B cell (primary cell): ENCODE measurements around the gene ROBO2. TPM values are rescaled to one million over a fixed set of nuclear protein-coding genes. Genes with fewer than 3 reads are reported as not detected.

Experiments
- ATAC-seq: fragments of 200-7000 bp; cut with Tn5 transposase; one replicate; pipeline ENCODE4 v1.10.0; 2021; ENCODE audit warnings: low read depth, mild to moderate bottlenecking, moderate number of reproducible peaks, moderate library complexity
- CTCF ChIA-PET: fragments of 350-600 bp; sonication (Branson Sonifier 250); formaldehyde crosslinking; loops from one replicate; lab custom pipeline; 2021; ENCODE audit warnings: antibody characterized with exemption, inconsistent platforms; lab: Charles Lee
- POLR2A ChIA-PET: fragments of 350-600 bp; sonication (Branson Sonifier 250); formaldehyde crosslinking; loops from one replicate; lab custom pipeline; 2021; ENCODE audit warnings: antibody characterized with exemption; lab: Charles Lee
- DNase-seq: peaks from one replicate; pipeline ENCODE4 v3.0.0; 2013
- H2AFZ ChIP-seq: 2 replicates; pipeline ENCODE4 v1.6.1; 2012; ENCODE audit warnings: mild to moderate bottlenecking, low read depth, low read length; ENCODE audit not compliant: insufficient read depth, poor library complexity, severe bottlenecking
- H3K27ac ChIP-seq, 2 donors: 1 replicate in 1 of 2; 2 replicates in 1 of 2; pipeline ENCODE4 v1.5.1; 2012 to 2013; ENCODE audit warnings: low read length in 2 of 2, mild to moderate bottlenecking in 2 of 2, moderate library complexity in 1 of 2
- H3K27me3 ChIP-seq, 4 experiments: fragments of 200-600 bp in 1 of 4; sonication (generic) in 1 of 4; replicated peaks in 1 of 4; 1 replicate in 2 of 4; 2 replicates in 2 of 4; pipeline versions ENCODE4 v1.6.1 to v1.7.0; 2013 to 2016; ENCODE audit warnings: low read length in 3 of 4, mild to moderate bottlenecking in 2 of 4, mixed read lengths in 1 of 4, moderate library complexity in 1 of 4; ENCODE audit not compliant: insufficient read depth in 4 of 4, control insufficient read depth in 3 of 4; ENCODE audit errors: control extremely low read depth in 1 of 4
- H3K36me3 ChIP-seq, 2 experiments: replicated peaks in 1 of 2; 1 replicate in 1 of 2; 2 replicates in 1 of 2; pipeline versions ENCODE4 v1.6.1 to v1.7.1; 2013; ENCODE audit warnings: low read length in 1 of 2; ENCODE audit not compliant: insufficient read depth in 2 of 2, control insufficient read depth in 1 of 2; ENCODE audit errors: control extremely low read depth in 1 of 2, extremely low read depth in 1 of 2
- H3K4me1 ChIP-seq, 2 donors: fragments of 200-600 bp in 1 of 2; sonication (generic) in 1 of 2; 1 replicate in 1 of 2; 2 replicates in 1 of 2; pipeline versions ENCODE4 v1.5.1 to v1.6.1; 2013 to 2017; ENCODE audit warnings: low read length in 2 of 2; ENCODE audit not compliant: control insufficient read depth in 2 of 2, insufficient read depth in 2 of 2
- H3K4me2 ChIP-seq: replicated peaks from 2 replicates; pipeline ENCODE3; 2012; ENCODE audit warnings: mild to moderate bottlenecking, low read depth, low read length; ENCODE audit not compliant: poor library complexity, severe bottlenecking
- H3K4me3 ChIP-seq, 5 experiments: fragments of 200-600 bp in 1 of 5; sonication (generic) in 1 of 5; 1 replicate in 3 of 5; 2 replicates in 2 of 5; pipeline versions ENCODE4 v1.5.1 to v1.7.0; 2011 to 2016; ENCODE audit warnings: low read length in 4 of 5, mild to moderate bottlenecking in 4 of 5, low read depth in 2 of 5, control low read depth in 1 of 5, moderate library complexity in 1 of 5; ENCODE audit not compliant: insufficient read depth in 1 of 5; ENCODE audit errors: control extremely low read depth in 1 of 5, extremely low read depth in 1 of 5
- H3K79me2 ChIP-seq: fragments of 200-600 bp; sonication (generic); one replicate; pipeline ENCODE4 v1.6.0; 2016; ENCODE audit warnings: low read length; ENCODE audit not compliant: control insufficient read depth, insufficient read depth
- H3K9ac ChIP-seq: fragments of 200-600 bp; sonication (generic); 2 replicates; pipeline ENCODE4 v1.6.1; 2017; ENCODE audit warnings: mild to moderate bottlenecking, low read length, moderate library complexity
- H3K9me3 ChIP-seq, 3 donors: one replicate each; pipeline versions ENCODE4 v1.6.1 to v1.7.1; 2013; ENCODE audit warnings: low read length in 2 of 3; ENCODE audit not compliant: control insufficient read depth in 2 of 3, insufficient read depth in 1 of 3; ENCODE audit errors: control extremely low read depth in 1 of 3
- H4K20me1 ChIP-seq: 2 replicates; pipeline ENCODE4 v1.6.0; 2012; ENCODE audit warnings: mild to moderate bottlenecking, low read length; ENCODE audit not compliant: insufficient read depth, control insufficient read depth, poor library complexity, severe bottlenecking
- H3K27ac Mint-ChIP-seq: one replicate; pipeline ENCODE4 v1.8.0; 2021; ENCODE audit warnings: mixed read lengths
- H3K27me3 Mint-ChIP-seq: one replicate; pipeline ENCODE4 v1.8.0; 2021; ENCODE audit warnings: mixed read lengths
- H3K4me1 Mint-ChIP-seq: one replicate; pipeline ENCODE4 v1.8.0; 2021; ENCODE audit warnings: mixed read lengths
- H3K4me3 Mint-ChIP-seq: one replicate; pipeline ENCODE4 v1.8.0; 2021; ENCODE audit warnings: mixed read lengths
- H3K9me3 Mint-ChIP-seq: one replicate; pipeline ENCODE4 v1.8.0; 2022; ENCODE audit warnings: mixed read lengths; ENCODE audit not compliant: insufficient read depth
- EZH2 ChIP-seq: IDR thresholded peaks from 2 replicates; pipeline ENCODE4 v1.6.1; 2012; ENCODE audit warnings: borderline replicate concordance, low read depth, mild to moderate bottlenecking, moderate library complexity, low read length; ENCODE audit not compliant: insufficient read depth, poor library complexity, severe bottlenecking
- WGBS: methylation state at CpG from one replicate; pipeline ENCODE4 v1.1.5; 2013; ENCODE audit warnings: missing lambda C conversion rate; ENCODE audit not compliant: insufficient coverage; 5-methylcytosine and 5-hydroxymethylcytosine counted together
- intact Hi-C: fragments of 100-400 bp; cut with micrococcal nuclease; formaldehyde crosslinking; loops from one replicate; pipeline ENCODE4 v1.10.0; 2022
- polyA plus RNA-seq: library from polyadenylated mRNA; depleted of rRNA; stranded (reverse); fragments of >200 nt; gene quantifications from 2 replicates; pipeline ENCODE4 v1.2.3, GENCODE V29; 2012
- total RNA-seq, 2 donors: library from RNA; stranded (reverse); fragments of 120-200 nt in 1 of 2; gene quantifications; 1 replicate in 1 of 2; 2 replicates in 1 of 2; pipeline versions ENCODE4 v1.2.3 to v1.2.4, GENCODE V29; 2013 to 2022
- TF ChIP-seq, protein P1 (sequence below): fragments of 200-600 bp; IDR thresholded peaks from one replicate; pipeline ENCODE4 v1.8.0; 2022; ENCODE audit warnings: antibody characterized with exemption, mild to moderate bottlenecking

The ROBO2 gene
- total and polyA plus RNA-seq, 2 donors (not counting 1 experiment from before 2014, with no cell fraction given), result not detected

DNA sequence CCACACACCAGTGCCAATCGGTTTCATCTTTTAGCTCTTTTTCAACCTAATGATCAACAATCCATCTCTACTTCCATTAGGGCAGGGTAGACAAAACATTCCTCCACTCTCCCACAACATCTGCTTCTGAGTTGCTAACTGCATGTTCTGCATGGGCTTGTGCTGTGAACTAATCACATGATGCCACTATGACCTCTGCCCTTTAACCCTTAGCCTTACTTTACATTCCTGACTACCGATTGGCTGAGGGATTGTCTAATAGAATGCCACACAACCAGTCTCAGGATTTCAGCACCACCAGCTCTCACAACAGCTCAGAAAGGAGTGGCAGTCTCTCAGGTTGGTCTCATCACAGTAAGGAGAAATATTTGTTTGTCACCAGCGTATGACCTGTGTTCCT lies 562.8 kb downstream of the ROBO2 start:
- Histone ChIP-seq H3K9ac (no peak overlapping the region), H4K20me1 (no peaks in the 10 kb centered on the region), H3K4me2 (no peak overlapping the region), H3K4me3 (no peak overlapping the region), H3K36me3 (no peaks in the 10 kb centered on the region), H3K27me3 (no peaks in the 10 kb centered on the region), H3K4me1 (no peaks in the 10 kb centered on the region), H3K9me3 (no peaks in the 10 kb centered on the region), H3K27ac (no peak overlapping the region), H3K79me2 (no peaks in the 10 kb centered on the region), H2AFZ (no peak overlapping the region)
- peaks cover 8% of the 10 kb centered on the region for H3K9me3 Mint-ChIP-seq
- ChIA-PET POLR2A (no interaction called here), CTCF (no interaction called here)
- H3K4me1 Mint-ChIP-seq, result no peaks in the 10 kb centered on the region
- H3K27ac Mint-ChIP-seq, result no peak overlapping the region
- H3K27me3 Mint-ChIP-seq, result no peaks in the 10 kb centered on the region
- WGBS, result 90% methylated on average over 2 of the region's 3 CpGs
- intact Hi-C loops, result no loop called here
- DNase-seq (no peak), ATAC-seq (no peak)
- TF ChIP-seq, protein P1, sequence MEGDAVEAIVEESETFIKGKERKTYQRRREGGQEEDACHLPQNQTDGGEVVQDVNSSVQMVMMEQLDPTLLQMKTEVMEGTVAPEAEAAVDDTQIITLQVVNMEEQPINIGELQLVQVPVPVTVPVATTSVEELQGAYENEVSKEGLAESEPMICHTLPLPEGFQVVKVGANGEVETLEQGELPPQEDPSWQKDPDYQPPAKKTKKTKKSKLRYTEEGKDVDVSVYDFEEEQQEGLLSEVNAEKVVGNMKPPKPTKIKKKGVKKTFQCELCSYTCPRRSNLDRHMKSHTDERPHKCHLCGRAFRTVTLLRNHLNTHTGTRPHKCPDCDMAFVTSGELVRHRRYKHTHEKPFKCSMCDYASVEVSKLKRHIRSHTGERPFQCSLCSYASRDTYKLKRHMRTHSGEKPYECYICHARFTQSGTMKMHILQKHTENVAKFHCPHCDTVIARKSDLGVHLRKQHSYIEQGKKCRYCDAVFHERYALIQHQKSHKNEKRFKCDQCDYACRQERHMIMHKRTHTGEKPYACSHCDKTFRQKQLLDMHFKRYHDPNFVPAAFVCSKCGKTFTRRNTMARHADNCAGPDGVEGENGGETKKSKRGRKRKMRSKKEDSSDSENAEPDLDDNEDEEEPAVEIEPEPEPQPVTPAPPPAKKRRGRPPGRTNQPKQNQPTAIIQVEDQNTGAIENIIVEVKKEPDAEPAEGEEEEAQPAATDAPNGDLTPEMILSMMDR, result no peak
- TF ChIP-seq EZH2, result no peak
- no peak overlapping the region for H3K4me3 Mint-ChIP-seq

DNA sequence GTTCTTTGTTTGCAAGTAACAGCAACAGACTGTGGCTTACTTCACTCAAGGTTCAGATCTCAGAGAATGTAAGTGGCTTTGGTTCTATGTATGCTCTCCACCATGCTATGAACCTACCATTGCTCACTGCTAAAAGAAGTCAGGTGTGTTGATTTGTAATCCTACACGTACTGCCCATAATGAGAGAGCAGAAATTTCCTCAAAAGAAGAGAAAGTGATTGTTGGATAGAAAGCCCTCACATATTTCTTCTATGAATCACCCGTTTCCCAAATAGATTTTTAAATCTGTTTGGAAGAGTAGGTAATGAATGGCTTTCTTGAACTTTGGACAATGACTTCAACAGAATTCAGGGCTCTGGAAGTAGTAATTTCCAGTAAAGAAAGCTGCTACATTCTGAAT lies 565.4 kb downstream of the ROBO2 start:
- WGBS, result no CpG with 5 or more reads among the region's 2 CpGs
- ATAC-seq (no peak), DNase-seq (no peak)
- H3K4me1 ChIP-seq, result no peaks in the 10 kb centered on the region
- no peak overlapping the region for H3K9ac ChIP-seq
- intact Hi-C loops, result no loop called here
- Mint-ChIP-seq H3K27me3 (no peaks in the 10 kb centered on the region), H3K27ac (no peak overlapping the region), H3K4me3 (no peak overlapping the region), H3K9me3 (peaks cover 4% of the 10 kb centered on the region), H3K4me1 (no peaks in the 10 kb centered on the region)
- H3K9me3 ChIP-seq, result no peaks in the 10 kb centered on the region
- no peak overlapping the region for H2AFZ ChIP-seq
- TF ChIP-seq EZH2, result no peak
- TF ChIP-seq, protein P1, result no peak
- no peaks in the 10 kb centered on the region for H3K79me2 ChIP-seq
- H3K4me3 ChIP-seq, result no peak overlapping the region
- H4K20me1 ChIP-seq, result no peaks in the 10 kb centered on the region
- H3K36me3 ChIP-seq, result no peaks in the 10 kb centered on the region
- H3K27ac ChIP-seq, result no peak overlapping the region
- ChIA-PET CTCF (no interaction called here), POLR2A (no interaction called here)
- no peak overlapping the region for H3K4me2 ChIP-seq
- H3K27me3 ChIP-seq, result no peaks in the 10 kb centered on the region
